GM21737 (cell line): Measurements from ENCODE around the gene ACAP3.

Experiments
- ATAC-seq: cut with Tn5 transposase; IDR thresholded peaks from one replicate; pipeline ENCODE4 v1.9.1; 2021; ENCODE audit warnings: mild to moderate bottlenecking, moderate library complexity; ENCODE audit not compliant: unreplicated experiment

Gene ACAP3, protein sequence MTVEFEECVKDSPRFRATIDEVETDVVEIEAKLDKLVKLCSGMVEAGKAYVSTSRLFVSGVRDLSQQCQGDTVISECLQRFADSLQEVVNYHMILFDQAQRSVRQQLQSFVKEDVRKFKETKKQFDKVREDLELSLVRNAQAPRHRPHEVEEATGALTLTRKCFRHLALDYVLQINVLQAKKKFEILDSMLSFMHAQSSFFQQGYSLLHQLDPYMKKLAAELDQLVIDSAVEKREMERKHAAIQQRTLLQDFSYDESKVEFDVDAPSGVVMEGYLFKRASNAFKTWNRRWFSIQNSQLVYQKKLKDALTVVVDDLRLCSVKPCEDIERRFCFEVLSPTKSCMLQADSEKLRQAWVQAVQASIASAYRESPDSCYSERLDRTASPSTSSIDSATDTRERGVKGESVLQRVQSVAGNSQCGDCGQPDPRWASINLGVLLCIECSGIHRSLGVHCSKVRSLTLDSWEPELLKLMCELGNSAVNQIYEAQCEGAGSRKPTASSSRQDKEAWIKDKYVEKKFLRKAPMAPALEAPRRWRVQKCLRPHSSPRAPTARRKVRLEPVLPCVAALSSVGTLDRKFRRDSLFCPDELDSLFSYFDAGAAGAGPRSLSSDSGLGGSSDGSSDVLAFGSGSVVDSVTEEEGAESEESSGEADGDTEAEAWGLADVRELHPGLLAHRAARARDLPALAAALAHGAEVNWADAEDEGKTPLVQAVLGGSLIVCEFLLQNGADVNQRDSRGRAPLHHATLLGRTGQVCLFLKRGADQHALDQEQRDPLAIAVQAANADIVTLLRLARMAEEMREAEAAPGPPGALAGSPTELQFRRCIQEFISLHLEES

DNA sequence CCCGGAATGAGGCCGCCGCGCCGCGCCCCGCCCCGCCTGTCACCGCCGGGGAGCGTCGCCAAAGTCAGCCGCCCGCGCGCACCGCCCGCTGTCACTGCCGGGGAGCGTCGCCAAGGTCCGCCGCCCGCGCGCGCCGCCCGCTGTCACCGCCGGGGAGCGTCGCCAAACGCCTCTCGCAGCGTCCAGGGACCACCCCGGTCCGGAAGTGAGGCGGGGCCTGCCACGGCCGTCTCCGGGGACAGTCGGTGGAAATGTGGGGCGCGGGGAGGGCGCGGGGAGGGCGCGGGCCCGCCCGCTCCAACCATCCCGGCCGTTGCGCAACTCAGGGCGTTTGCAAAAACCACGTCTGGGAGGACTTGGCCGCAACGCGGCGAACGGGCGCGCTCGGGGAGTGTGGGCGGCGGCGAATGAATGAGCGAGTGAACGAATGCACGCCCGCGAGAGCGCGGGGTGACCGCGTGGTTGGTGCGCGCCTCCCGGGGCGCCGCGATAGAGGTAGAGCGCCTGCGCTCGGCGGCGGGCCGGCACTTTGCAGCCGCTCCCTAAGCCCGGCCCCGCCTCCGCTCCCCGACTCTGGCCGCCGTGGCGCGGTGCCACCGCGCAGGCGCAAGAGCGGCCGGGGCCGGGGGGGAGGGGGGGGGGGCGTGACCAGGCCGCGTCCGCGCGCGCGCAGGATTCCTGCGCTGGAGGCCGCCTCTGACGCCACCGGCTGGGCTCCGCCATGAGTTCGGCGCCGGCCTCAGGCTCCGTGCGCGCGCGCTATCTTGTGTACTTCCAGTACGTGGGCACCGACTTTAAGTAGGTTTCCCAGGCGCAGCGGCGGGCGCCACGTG, at the start of gene ACAP3, which contains the start of gene PUSL1:
ACAP3 (minus strand) TSS at position 8 of the 833 bp plus-strand sequence. CDS start 115 bp downstream, outside the sequence.
PUSL1 (plus strand) TSS at position 675 of the 833 bp plus-strand sequence; CDS start at position 722, 47 bp downstream.
- peak; percentile 50 for ATAC-seq

DNA sequence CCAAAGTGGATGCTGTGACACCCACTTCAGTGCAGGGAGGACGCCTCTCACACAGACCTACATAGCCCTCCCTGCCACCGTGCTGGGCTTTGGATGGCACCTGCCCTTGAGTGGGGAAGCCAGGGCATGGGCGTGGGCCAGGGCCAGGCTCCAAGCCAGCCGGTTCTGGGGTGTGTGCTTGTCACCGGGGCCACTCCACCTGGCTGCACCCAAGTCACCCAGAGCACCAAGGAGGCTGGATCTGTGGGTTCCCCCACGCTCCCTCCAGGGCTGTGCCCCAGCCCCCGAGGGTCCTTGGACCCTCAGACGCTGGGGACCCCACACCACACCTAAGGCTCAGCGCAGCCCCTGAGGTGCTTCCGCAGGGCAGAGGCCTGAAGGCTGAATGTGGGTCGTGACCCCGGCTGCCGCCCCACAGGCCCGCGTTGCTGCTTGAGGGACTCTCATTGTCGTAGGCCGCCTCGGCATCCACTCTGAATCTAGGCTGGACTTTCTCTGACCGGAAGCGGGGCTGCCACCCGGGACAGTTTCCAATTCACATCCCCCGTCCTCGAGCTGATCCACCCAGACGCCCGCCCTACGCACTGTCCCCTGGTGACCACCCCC, 49.2 kb upstream of the ACAP3 start:
- ATAC-seq: no peak

DNA sequence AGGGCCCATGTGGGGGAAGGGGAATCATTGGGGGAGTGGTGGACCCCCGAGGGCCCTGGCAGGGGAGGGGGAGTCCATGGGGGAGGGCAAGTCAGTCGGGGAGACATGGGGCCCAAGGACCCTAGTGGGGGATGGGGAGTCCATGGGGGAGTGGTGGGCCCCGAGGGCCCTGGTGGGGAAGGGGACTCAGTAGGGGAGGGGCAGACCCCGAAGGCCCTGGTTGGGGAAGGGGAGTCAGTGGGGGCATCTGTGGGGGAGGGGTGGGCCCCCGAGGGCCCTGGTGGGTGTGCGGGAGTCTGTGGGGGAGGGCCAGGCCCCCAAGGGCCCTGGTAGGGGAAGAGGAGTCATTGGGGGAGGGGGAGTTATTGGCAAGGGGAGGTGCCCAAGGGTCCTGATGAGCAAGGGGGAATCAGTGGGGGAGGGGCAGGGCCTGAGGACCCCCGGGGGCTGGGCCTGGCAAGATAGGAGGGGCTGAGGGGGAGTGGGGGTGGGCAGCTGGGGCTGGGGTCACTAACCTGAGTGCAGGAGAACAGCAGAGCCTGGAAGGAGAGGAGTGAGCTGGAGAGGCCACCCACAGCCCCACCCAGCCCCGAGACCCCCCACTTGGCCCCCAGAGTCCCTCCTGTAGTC, 48.6 kb upstream of the ACAP3 start:
- no peak for ATAC-seq

DNA sequence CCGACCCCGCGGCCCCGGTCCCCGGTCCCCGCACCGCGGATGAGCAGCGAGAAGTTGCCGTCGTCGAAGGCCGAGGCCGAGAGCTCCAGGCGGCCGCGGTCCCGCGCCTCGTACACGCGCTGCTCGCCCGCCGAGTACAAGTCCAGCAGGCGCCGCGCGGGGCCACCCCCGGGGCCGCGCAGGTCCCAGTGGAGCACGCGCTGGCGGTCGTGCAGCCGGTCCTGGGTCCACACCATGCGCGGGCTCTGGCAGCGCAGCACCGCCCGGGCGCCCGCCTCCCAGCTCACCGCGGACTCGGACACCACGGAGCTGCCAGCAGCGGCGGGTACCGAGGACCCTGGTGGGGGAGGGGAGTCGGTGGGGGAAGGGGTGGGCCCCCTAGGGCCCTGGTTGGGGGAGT, 47.7 kb upstream of the ACAP3 start:
- ATAC-seq: no peak

DNA sequence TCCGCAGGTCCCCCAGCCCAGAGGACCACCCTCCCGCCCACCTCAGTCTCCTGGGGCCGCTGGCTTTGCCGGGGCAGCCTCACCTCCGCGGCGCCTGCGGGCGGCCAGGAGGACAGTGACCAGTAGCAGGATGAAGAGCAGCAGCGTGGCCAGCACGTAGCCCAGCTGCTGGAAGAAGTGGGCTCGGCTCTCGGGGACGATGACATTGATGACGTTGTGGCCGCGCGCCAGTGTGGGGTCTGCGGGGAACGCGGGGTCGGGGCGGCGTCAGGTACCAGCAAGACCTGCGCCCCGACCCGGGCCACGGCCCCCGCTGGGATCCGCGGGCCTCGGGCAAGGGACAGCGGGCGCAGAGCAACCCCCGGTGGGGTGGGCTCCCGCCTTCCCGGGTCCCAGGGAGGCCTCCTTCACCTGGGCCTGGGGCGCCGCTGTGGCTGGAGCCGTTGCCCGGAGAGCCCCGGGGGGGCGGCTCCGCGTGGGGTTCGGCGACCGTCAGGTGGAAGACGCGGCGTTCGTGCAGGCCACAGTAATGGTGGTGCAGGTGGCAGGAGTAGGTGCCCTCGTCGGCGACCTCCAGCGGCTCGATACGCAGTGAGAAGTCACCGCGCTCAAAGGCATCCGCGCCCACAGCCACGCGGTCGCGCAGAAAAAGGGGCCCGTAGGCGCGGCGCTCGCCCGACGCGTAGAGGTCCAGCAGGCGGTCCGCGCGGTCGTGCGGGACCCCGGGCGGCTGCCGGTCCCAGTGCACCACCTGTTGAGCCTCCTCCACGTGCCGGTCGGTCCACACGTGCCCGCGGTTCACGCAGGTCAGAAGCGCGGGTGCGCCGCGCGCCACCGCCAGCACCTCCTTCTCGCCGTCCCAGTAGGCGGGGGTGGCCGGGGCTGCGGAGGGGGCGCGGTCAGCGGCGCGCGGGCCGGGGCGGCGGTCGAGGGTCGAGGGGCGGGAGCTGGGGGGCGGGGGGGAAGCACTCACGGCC, 46.8 kb upstream of the ACAP3 start:
- no peak for ATAC-seq

DNA sequence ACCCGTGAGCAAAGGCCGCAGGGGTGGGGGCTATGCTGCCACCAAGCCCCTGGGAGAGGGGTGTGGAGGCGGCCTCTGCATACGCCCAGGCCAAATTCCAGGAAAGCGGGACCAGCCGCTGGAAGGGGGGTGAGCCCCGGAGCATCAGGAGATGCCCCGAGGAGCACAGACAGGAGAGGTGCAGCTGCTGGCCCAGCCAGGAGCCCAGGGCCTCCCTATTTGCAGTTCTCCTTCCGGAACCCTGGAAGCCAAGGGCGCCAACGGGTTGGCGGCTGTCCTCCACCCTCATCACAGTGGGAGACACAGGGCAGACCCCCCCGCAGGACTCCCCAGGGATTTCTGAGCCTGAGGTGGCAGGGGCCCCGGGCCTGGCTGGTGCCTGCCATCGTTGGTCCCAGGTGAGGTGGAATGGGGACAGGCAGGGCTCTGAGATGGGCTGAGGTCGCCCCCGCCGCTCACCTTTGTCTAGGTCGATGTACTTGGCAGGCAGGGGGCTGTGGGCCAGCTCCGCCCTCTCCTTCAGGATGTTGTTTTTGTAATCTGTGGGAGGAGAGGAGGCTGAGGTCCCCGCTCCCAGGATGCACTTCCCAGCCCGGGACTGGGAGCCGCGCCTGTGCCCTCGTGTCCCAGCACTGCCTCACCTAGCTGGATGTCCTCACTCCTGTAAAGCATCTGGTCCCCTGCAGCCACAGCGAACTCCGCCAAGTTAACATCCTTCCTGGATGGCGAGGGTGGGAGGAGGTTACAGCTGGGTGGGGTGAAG, 45.8 kb upstream of the ACAP3 start:
- no peak for ATAC-seq

DNA sequence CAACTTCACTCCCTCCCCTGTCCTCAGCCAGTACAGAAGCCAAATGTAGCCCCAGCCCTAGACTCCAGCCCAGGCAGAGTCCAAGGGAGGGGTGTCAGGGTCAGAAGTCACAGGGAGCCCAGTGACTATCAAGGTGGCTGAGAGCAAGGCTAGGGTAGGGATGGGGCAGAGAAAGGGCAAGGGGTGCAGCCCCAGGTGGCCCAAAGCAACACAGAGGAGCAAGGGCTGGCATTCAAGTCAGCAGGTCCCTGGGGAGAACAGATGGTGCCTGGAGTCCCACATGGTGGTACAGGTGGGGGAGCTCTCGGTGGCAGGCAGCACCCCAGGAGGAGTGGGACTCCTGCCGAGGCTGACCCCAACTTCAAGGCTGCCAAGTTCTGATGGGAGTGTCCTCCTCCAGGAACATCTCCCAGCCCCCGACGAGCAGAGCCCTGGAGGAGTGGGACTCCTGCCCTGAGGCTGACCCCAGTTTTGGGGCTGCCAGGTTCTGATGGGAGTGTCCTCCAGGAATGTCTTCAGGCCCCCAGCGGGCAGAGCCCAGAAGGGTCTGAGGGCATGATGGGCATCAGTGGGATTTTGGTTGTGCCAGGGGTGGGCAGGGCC, 45.2 kb upstream of the ACAP3 start:
- ATAC-seq: no peak

DNA sequence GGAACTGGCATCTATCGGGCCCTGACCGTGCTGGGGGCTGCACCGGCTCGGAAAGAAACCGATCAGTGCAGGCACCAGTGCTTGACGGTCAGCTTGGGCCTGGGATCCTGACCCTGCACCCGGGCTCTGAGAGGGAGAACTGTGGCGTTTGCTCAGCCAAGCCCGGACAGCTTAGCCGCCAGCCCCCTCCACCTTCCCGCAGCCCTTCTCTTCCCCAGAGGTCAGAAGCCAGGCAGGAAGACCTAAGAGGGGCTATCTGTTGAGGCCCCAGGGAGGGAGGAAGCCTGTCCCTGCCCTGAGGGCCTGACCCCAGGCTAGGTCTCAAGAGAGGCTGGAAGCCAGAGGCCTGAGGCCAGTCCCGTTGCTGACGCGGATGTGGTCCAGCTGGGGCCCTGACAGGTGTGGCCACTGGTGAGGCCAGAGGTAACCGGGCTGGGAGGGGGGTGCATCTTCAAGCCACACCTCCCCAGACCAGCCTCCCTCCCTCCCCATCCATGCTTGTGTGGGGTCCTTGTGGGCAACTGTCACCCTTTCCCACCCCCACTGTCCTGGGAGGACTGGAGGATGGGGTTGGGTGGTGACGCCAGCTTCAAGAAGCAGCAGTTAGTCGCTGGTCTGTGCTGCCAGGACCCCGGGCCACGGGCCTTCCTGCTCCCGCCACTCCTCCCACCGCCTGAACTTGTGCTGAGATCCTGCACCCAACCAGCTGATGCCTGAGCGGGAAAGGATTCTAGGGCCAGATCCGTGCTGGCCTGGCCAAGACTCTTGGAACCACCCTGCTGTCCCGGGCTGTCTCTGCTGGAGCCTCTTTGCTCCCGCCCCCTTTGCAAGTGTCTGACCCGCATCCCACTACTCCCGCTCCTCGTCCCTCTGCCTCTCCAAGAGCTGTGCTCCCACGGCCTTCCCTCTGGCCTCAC, 44.0 kb upstream of the ACAP3 start:
- no peak for ATAC-seq

DNA sequence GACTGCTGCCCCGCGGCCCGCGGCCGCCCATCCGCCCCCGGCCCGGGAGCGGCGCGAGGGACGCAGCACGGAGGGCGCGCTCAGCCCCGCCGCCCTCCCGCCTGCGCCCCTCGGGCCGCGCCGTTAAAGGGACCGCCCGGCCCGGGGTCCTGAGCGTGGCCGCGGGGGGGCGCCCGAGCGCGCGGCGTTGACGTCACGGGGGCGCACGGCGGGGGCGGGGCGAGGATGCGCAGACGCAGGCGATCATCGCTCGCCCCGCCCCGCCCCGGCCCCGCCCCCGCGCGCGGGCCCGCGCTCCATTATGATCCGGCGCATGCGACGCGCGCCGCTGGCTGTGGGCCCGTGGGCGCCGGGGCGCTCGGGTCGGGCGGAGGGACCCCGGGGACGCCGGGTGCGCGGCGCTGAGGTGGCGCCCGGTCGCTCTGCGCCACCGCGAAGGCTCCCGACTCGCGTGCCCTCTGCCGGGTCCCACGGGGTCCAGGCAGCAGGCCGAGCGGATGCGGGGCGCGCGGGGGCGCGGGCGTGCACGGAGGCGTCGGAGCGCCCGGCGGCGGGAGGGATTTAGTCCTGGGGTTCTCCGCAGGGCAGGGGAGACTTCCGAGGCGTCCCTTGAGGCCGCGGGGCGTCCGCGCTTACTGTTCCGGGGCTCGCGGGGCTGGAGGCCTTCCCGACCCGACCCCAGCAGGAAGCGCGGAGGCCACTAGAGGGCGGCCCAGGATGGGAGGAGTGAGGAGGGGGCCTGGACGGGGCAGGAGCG, 41.7 kb upstream of the ACAP3 start, which contains the start of gene DVL1:
DVL1 (minus strand) TSS at position 163 of the 757 bp plus-strand sequence. CDS start 353 bp downstream, outside the sequence.
- peak; percentile 45 for ATAC-seq

DNA sequence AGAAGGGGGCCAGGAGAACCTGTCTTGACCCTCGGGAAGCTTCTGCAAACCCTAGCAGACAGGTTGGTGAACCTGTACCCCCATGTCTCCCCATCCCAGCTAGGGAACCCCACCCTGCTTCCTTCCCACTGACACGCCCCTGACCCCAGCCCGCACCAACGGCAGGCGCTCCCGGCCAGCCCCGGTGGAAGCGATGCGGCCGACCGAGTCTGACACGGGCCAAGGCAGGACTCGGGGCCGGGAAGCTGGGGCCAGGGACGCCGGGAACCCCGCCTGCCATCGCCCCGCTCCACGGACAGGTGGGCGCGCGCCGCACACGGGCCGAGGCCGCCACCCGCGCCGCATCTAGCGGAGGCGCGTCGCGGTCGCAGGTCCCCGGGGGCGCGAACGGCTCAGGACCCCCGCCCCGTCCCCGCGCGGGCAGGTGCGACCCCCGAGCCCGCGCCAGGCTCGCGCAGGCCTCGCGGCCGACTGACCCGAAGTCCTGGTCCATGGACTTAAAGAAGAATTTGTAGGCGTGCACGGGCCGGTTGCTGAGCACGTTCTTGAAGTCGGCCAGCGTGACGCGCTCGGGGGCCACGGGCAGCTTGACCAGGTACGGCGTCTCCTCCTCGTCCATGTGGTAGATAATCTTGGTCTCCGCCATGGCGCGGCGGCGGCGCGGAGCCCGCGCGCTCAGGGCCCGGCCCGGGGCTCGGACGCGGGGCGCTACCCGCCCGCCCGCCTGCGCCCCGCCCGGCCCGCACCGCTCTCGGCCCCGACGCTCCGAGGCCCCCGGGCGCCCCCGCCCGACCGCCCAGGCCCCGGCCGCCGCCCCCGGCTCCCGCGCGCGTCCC, 40.9 kb upstream of the ACAP3 start:
- ATAC-seq: peak; percentile 33

DNA sequence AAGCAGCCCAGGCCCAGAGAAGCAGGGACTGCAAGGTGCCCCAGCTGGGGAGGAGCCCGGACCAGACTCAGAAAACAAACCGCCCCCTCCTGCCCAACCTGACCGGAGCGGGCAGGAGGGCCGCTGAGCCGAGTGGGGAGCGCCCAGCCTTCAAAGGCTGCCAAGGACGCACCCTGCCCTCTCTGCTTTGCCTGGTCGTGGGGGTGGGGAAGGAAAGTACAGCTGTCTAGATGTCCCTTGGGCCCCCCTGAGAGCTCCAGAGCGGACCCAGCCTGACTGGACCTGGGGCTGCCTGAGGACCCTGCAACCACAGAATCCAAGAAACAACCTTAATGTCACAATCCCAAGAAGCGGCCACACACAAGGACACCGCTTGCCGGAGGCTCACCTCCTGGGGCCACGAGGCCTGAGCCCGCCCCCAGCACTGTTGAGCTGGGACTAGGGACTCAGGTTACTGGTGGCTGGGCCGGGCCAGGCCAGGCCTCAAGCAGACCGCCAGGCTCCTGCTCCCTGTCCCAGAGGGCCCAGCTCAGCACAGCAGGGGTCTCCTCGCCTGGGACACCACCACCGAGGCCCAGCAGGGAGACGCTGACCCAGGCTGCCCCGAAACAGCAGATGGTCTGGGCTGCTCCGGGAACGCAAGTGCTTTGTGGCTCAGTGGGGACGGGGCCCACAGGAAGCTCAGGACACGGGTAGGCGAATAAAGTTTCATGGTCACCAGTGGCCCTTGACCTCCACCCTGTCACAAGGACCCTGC, 40.1 kb upstream of the ACAP3 start:
- ATAC-seq: no peak

DNA sequence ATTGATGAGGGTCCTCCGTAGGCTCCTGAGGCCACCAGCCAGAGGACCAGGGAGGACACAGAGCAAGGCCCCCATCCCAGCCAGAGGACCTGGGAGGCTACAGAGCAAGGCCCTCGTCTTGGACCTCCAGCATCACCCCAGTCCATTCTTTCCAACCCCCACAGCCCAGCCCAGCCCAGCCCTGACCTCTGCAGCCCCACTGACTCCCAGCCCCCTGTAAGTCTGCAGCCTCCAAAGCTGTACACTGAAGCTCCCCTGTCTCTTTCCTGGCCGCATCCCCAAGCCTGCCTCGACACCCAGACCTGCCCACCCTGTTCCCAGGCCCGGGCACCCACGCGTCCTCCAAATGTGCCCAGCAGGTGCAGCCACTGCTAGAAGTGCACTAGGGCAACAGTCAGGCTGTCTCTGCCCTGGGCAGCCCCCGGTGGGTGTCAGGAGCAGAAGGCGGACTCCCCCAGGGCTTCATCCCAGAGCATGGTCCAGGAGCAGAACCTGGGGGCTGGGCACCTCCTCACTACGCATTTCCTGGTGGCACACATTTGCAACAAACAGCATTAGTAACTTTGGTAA, 39.4 kb upstream of the ACAP3 start:
- ATAC-seq: no peak

DNA sequence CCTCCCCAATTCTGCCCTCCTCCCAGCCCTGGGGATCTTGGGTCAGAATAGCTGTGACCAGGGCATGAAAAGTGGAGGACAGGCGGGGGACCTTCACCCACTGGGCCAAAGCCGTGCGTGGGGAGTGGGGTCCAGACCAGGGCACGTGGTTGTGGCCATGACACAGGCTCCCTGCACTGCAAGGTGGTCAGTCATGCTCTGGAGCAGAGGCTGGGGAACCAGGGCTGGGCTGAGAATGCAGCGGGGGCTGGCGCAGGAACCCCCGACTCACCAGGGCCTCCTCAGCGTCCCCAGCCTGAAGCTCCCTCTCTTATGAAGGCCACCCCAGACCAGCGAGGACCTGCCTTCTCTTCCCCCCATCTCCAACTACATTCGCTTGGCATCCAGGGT, 38.8 kb upstream of the ACAP3 start:
- no peak for ATAC-seq
